ENCODE data around the gene C2orf81.

- TF ChIP-seq EP300 (conservative IDR thresholded peaks at IDR 0.05; ENCODE audit: poor library complexity, severe bottlenecking) (no peak), POLR2AphosphoS5 (IDR thresholded peaks at IDR 0.05) (no peak), CTCF (IDR thresholded peaks at IDR 0.05; ENCODE audit: poor library complexity, severe bottlenecking) (no peak), SMC3 (conservative IDR thresholded peaks at IDR 0.05; ENCODE audit: poor library complexity) (no peak), EZH2 (IDR thresholded peaks at IDR 0.05; ENCODE audit: borderline replicate concordance, insufficient read depth, low read length, poor library complexity, severe bottlenecking) (no peak)
Measured at GRCh38 chr2:74384051-74384450, 37.4 kb downstream of the C2orf81 start.

Measured in neural cell (in vitro differentiated cells).